ENCODE results near the gene KRTAP12-4.
"Not testable (repeated sequence)": the region's sequence is repeated elsewhere in the genome, so short reads cannot be mapped to it uniquely, and the experiment has no call there.

- TF ChIP-seq POLR2AphosphoS5 (IDR thresholded peaks at IDR 0.05); POLR2A (IDR thresholded peaks at IDR 0.05; ENCODE audit: low read depth); EP300 (IDR thresholded peaks at IDR 0.05): not testable (repeated sequence)
- TF ChIP-seq, protein P1, sequence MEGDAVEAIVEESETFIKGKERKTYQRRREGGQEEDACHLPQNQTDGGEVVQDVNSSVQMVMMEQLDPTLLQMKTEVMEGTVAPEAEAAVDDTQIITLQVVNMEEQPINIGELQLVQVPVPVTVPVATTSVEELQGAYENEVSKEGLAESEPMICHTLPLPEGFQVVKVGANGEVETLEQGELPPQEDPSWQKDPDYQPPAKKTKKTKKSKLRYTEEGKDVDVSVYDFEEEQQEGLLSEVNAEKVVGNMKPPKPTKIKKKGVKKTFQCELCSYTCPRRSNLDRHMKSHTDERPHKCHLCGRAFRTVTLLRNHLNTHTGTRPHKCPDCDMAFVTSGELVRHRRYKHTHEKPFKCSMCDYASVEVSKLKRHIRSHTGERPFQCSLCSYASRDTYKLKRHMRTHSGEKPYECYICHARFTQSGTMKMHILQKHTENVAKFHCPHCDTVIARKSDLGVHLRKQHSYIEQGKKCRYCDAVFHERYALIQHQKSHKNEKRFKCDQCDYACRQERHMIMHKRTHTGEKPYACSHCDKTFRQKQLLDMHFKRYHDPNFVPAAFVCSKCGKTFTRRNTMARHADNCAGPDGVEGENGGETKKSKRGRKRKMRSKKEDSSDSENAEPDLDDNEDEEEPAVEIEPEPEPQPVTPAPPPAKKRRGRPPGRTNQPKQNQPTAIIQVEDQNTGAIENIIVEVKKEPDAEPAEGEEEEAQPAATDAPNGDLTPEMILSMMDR (IDR thresholded peaks at IDR 0.05) = not testable (repeated sequence)
These were observed 26.6 kb downstream of the KRTAP12-4 start for GRCh38 chr21:44627831-44628233.
